Choroid plexus epithelial cell (primary cell): ENCODE measurements around the gene RCN2.

Source experiments
- DNase-seq: peaks from one replicate; pipeline ENCODE4 v3.0.0-alpha.2; 2010; ENCODE audit warnings: low read depth
- H3K4me3 ChIP-seq: 2 replicates; pipeline ENCODE4 v1.5.1; 2011; ENCODE audit warnings: low read depth, mild to moderate bottlenecking, control low read depth, low read length, moderate library complexity
- CTCF ChIP-seq: conservative IDR thresholded peaks from 2 replicates; pipeline ENCODE4 v1.5.1; 2011; ENCODE audit warnings: low read depth, mild to moderate bottlenecking, control low read depth, inconsistent platforms, low read length, moderate library complexity

Gene RCN2

DNA sequence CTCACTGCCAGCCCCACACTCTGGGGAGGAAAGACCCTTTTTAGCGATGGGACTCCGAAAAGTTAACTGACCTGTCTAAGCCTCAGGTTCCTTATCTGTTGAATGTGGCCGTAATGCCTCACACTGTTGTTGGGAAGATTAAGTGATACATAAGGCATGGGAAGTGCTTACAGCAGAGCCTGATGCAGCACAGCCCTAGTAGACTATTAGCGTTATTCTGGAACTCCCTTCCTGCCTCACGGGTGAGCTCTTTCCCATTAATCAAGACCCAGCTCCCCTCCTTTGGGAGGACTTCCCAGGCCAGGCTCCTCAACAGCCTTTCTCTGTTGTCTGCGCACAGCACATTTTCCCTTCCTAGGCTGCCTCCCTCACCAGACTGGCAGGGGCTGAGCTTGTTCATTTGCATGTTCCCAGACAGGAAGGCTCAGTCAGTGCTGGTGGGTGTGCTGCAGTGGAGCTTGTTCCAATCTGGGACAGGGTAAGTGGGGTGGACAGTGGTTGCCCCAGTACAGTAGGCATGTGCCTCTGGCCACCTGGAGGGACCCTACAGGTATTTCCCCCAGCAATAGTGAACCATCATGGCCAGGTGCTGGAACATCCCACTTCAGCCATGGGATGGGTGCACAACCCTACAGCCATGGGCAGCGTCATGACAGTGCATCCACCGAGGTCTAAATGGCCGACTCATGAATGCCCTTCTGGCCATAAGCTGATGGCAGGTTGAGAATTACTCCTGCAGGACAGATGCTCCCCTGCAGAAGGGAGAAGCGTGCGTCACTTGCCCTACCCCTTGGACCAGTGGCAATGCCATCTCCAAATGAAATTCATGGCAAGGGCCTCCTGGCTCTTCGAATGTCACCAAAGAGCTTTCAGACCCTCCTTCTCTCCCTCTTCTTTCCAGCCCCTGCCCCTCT lies 57.6 kb downstream of the RCN2 start:
- no peak overlapping the region for H3K4me3 ChIP-seq
- no peak for DNase-seq

GRCh38 chr15:76991048-76991447 lies 59.5 kb downstream of the RCN2 start:
- DNase-seq, result no peak
- no peak for TF ChIP-seq CTCF
- H3K4me3 ChIP-seq, result no peak overlapping the region

More for the DNA sequence above, 57.6 kb downstream of the RCN2 start:
- no peak for TF ChIP-seq CTCF

DNA sequence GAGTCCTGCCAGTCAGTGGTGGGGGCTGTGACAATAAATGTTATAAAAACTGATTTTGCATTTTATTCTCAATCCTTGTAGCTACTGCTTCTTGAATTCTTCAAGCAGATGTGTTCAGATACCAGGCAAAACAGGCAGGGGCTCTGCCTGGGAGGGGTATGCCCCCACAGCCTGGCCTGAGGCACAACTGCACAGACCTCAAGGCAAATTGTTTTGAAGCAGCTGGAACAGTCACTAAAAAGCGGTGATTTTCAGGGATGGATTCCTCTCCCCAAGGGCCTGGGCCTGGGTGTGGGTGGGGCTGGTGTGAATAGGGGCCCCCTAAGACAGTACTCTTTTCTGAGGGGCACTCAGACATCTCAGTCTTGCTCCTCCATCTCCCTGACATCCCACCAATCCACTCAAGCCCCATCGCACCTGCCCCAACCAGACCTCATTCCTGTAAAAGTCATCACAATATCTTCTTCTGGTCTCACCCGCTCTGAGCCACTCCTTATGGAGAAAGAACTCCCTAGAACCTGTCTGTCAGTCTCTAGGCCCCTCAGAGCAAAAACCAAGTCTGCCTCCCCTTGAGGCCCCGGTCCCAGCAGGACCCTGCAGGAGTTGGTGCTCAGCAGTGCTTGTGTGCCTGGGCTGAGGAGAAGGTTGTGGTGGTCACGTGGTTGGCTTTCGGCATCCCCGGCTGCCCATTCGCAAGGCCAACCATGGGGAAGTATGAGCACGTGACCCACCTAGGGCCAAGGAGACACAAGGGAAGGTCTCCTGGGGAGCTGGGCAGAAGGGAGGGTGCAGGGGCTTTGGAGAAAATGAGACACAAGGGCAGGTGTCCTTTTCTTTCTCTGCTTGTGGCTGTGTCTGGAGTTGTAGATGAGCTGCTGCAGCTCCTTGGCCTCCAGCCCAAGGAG lies 60.4 kb downstream of the RCN2 start:
- H3K4me3 ChIP-seq, result no peak overlapping the region
- TF ChIP-seq CTCF, result no peak
- DNase-seq, result no peak

DNA sequence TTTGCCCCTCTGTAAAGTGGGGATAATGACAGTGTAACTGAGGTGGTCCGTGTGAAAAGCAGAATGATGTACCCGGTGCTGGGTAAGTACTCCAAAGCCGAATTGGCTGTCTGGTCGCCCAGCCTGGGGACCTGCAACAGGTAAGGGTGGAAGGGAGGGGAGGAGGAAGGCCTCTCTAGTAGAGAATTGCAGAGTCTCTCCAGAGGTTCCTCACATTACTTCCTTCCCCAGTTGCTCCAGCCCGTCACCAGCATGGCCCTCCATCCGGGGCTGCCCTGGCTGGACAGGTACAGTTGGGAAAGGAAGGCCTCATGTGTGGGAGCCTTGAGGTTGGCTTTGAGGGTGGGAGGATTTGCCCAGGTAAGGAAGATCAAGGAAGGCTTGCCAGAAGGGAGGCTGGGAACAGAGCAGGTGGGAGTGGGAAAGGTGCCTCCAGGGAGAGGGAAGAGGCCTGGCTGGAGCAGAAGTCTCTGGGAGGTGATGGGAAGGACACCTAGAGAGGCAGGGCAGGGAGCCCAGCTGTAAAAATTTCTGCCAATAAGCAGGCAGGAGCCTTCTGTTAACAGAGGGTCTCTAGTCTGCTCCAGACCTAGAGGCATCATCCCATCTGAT lies 61.7 kb downstream of the RCN2 start:
- TF ChIP-seq CTCF, result no peak
- DNase-seq, result no peak

GRCh38 chr15:76994001-76994400 lies 62.5 kb downstream of the RCN2 start:
- DNase-seq, result no peak
- H3K4me3 ChIP-seq, result no peak overlapping the region
- no peak for TF ChIP-seq CTCF

More for the DNA sequence above, 61.7 kb downstream of the RCN2 start:
- no peak overlapping the region for H3K4me3 ChIP-seq

- H3K4me3 ChIP-seq, result no peak overlapping the region
- TF ChIP-seq CTCF, result no peak
- no peak for DNase-seq
These were observed 62.9 kb downstream of the RCN2 start for GRCh38 chr15:76994496-76994895.
